T47D (cell line): ENCODE results near the gene RAPGEF4.
A peak's percentile ranks its signal among the peaks of the same experiment; 100 is the strongest.

Experiments used
- DNase-seq, 2 experiments: peaks; one replicate each; pipeline versions ENCODE4 v3.0.0 to v3.0.0-alpha.2; 2011 to 2012; ENCODE audit warnings: low read depth in 1 of 2, low spot score in 1 of 2
- JUND ChIP-seq: IDR thresholded peaks from 2 replicates; pipeline ENCODE4 v1.6.1; 2012; ENCODE audit warnings: low read depth
- in situ Hi-C: cut with HindIII; loops from 2 replicates; pipeline ENCODE4 v1.10.0; 2016; ENCODE audit warnings: low sequenced_read_pairs, low pct_unique_long_range_greater_than_20kb

The RAPGEF4 gene

GRCh38 chr2:172996387-172996961 is 260.8 kb downstream of the RAPGEF4 start:
- in situ Hi-C loops = no loop called here
- no peak for DNase-seq

GRCh38 chr2:172997031-172997430 is 261.4 kb downstream of the RAPGEF4 start:
- in situ Hi-C loops = no loop called here
- TF ChIP-seq JUND = no peak
- DNase-seq = no peak

More at GRCh38 chr2:172996387-172996961, 260.8 kb downstream of the RAPGEF4 start:
- no peak for TF ChIP-seq JUND

- TF ChIP-seq JUND = no peak
- in situ Hi-C loops = no loop called here
- DNase-seq = peak in 1 of 2 experiments; percentile 29
Observed at GRCh38 chr2:172998547-172999272, 263.1 kb downstream of the RAPGEF4 start.

- in situ Hi-C loops = no loop called here
- DNase-seq = no peak
- TF ChIP-seq JUND = no peak
Observed at GRCh38 chr2:172999641-173000386, 264.2 kb downstream of the RAPGEF4 start.

- DNase-seq = no peak
- in situ Hi-C loops = no loop called here
- TF ChIP-seq JUND = no peak
Observed at GRCh38 chr2:173001664-173002604, 266.3 kb downstream of the RAPGEF4 start.

GRCh38 chr2:173002751-173003541 is 267.3 kb downstream of the RAPGEF4 start:
- no peak for TF ChIP-seq JUND
- no peak for DNase-seq
- in situ Hi-C loops = no loop called here

GRCh38 chr2:173008786-173009185 is 273.1 kb downstream of the RAPGEF4 start:
- TF ChIP-seq JUND = no peak
- in situ Hi-C loops = no loop called here
- DNase-seq = peak in 1 of 2 experiments; percentile 26

- in situ Hi-C loops = no loop called here
Observed at GRCh38 chr2:173010233-173010632, 274.6 kb downstream of the RAPGEF4 start.

GRCh38 chr2:173016451-173016850 is 280.8 kb downstream of the RAPGEF4 start:
- DNase-seq = no peak
- in situ Hi-C loops = no loop called here
- no peak for TF ChIP-seq JUND

More at GRCh38 chr2:173010233-173010632, 274.6 kb downstream of the RAPGEF4 start:
- no peak for DNase-seq
- no peak for TF ChIP-seq JUND

GRCh38 chr2:173017646-173018420 is 282.2 kb downstream of the RAPGEF4 start:
- TF ChIP-seq JUND = no peak
- DNase-seq = no peak
- in situ Hi-C loops = no loop called here

GRCh38 chr2:173019755-173020154 is 284.1 kb downstream of the RAPGEF4 start:
- in situ Hi-C loops = no loop called here
- no peak for DNase-seq
- TF ChIP-seq JUND = no peak
